GM06990 (cell line): ENCODE results near the gene MNT.
"Not testable (repeated sequence)": the region's sequence is repeated elsewhere in the genome, so short reads cannot be mapped to it uniquely, and the experiment has no call there.

Source experiments
- DNase-seq: peaks from one replicate; pipeline ENCODE4 v3.0.0-alpha.2; 2011; ENCODE audit not compliant: insufficient read length; ENCODE audit errors: extremely low read depth
- H3K27me3 ChIP-seq: replicated peaks from 2 replicates; pipeline ENCODE4 v1.6.0; 2011; ENCODE audit warnings: low read length; ENCODE audit not compliant: control insufficient read depth, insufficient read depth
- H3K36me3 ChIP-seq: 2 replicates; pipeline ENCODE4 v1.5.1; 2011; ENCODE audit warnings: low read length; ENCODE audit not compliant: control insufficient read depth, insufficient read depth
- H3K4me3 ChIP-seq: replicated peaks from 2 replicates; pipeline ENCODE4 v1.5.1; 2011; ENCODE audit warnings: low read depth, mild to moderate bottlenecking, control low read depth, low read length
- TF ChIP-seq, protein P1 (sequence below): IDR thresholded peaks from 2 replicates; pipeline ENCODE4 v1.5.1; 2011; ENCODE audit warnings: low read length, control low read depth, mild to moderate bottlenecking, inconsistent platforms; ENCODE audit not compliant: insufficient read depth, poor library complexity, severe bottlenecking

MNT gene

DNA sequence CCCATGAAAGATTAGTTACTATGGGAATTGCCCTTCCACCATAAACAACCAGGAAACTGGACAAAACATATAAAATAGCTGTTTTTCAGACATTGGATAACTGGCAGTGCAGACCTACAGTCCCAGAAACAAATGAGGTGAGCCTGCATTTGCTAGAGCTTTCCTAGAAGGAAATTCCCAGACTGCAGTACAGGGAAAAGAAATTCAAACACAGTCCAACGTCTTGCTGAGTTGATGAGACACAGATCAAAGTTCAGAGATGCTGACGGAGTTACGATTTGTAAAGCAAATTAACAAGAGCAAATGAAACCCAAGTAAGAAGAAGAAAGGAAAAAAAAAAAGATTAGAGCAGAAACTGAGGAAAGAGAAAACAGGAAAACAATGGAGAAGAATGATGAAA lies 41.3 kb upstream of the MNT start:
- Histone ChIP-seq H3K36me3 (peaks cover 7% of the 10 kb centered on the region), H3K27me3 (no peaks in the 10 kb centered on the region)
- TF ChIP-seq, protein P1, sequence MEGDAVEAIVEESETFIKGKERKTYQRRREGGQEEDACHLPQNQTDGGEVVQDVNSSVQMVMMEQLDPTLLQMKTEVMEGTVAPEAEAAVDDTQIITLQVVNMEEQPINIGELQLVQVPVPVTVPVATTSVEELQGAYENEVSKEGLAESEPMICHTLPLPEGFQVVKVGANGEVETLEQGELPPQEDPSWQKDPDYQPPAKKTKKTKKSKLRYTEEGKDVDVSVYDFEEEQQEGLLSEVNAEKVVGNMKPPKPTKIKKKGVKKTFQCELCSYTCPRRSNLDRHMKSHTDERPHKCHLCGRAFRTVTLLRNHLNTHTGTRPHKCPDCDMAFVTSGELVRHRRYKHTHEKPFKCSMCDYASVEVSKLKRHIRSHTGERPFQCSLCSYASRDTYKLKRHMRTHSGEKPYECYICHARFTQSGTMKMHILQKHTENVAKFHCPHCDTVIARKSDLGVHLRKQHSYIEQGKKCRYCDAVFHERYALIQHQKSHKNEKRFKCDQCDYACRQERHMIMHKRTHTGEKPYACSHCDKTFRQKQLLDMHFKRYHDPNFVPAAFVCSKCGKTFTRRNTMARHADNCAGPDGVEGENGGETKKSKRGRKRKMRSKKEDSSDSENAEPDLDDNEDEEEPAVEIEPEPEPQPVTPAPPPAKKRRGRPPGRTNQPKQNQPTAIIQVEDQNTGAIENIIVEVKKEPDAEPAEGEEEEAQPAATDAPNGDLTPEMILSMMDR, result no peak

DNA sequence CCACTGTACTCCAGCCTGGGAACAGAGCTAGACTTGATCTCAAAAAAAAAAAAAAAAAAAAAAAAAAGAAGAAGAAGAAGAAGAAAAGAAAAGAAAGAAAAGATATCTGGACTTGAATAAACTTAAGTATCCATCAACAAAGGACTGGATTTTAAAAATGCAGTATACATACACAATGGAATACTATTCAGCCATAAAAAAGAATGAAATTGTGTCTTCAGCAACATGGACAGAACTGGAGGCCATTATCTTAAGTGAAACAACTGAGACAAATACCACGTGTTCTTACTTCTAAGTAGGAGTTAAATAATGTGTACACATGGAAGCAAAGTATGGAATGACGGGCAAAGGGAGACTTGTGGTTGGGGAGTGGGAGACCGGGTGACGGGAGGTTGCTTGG lies 40.1 kb upstream of the MNT start:
- TF ChIP-seq, protein P1, result no peak
- Histone ChIP-seq H3K36me3 (peaks cover 10% of the 10 kb centered on the region), H3K4me3 (no peak overlapping the region), H3K27me3 (no peaks in the 10 kb centered on the region)
- DNase-seq, result no peak

More for the DNA sequence above, 41.3 kb upstream of the MNT start:
- no peak overlapping the region for H3K4me3 ChIP-seq
- DNase-seq, result no peak

DNA sequence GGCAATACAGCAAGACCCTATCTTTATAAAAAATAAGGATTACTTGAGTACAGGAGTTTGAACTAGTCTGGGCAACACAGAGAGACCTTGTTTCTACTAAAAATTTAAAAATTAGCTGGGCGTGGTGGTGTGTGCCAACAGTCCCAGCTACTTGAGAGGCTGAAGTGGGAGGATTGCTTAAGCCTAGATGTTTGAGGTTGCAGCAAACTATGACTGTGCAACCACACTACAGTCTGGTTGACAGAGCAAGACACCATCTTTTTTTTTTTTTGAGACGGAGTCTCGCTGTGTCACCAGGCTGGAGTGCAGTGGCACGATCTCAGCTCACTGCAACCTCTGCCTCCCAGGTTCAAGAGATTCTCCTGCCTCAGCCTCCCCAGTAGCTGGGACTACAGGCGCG lies 39.1 kb upstream of the MNT start:
- DNase-seq, H3K27me3 ChIP-seq, H3K36me3 ChIP-seq, H3K4me3 ChIP-seq: not testable (repeated sequence)

DNA sequence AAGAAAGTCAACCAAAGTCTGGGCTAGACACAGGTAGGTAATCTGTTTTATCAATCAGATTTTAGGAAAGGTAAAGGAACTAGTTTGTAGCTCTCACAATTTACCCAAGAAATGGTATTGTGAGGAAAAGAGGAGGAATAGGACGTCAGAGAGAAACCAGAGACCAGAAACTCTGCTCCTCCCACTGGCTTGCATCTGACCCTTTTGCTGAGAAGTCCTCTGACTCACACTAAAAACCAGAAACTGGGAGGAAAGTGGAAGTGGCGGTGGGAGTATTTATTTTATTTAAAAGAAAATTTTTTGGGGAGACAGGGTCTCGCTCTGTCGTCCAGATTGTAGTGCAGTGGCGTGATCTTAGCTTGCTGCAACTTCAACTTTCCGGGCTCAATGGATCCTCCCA lies 38.0 kb upstream of the MNT start:
- H3K36me3 ChIP-seq, result peaks cover 10% of the 10 kb centered on the region
- DNase-seq, result no peak
- TF ChIP-seq, protein P1, result no peak

DNA sequence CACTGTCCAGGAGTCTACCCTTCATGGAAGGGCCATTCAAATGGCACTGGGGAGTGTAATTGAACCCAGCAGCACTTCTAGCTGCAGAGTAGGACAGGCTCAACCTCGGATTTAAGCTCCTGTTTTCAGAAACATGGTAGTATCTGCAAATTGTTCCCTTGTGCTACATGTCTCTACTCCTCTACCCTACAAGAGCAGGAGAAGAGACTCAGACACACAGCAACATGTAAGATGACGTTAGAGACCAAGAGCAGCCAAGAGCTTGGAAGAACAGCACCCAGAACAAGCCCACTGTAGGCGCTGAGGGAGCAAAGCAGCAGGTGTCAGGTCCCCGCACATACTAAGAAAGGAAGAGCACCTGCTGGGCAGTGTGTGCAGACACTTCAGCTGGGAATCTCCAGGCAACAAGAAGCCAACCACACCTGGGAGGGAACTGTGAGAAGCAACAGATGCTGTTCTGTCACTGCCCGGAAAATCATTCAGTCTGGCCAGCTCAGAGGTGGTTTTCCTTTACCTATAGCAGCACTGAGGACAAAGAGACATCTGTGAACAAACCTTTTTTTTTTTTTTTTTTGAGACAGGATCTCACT lies 35.6 kb upstream of the MNT start:
- H3K36me3 ChIP-seq, result peaks cover 15% of the 10 kb centered on the region
- H3K27me3 ChIP-seq, result no peaks in the 10 kb centered on the region
- DNase-seq, result no peak
- no peak overlapping the region for H3K4me3 ChIP-seq
- TF ChIP-seq, protein P1, result no peak

More for the DNA sequence above, 38.0 kb upstream of the MNT start:
- H3K27me3 ChIP-seq, result no peaks in the 10 kb centered on the region
- H3K4me3 ChIP-seq, result no peak overlapping the region

DNA sequence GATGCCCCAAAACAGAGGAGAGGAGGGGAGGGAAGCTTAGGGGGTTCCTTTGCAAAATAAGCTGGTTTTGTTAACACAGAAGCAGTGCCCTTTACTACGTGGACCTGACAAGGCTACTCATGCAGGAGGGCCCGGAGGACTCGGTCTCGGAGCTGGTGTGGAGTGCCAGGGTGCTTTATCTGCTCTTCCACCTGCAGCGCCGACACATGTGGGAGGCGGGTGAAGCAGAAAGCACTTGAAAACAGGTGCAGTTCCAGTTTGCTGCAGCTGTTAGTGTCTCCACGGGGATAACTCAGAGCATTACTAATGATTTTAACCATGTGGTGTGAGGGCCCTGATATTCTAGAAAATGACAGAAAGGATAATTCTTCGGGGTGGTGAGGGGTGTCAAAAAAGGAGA lies 35.0 kb upstream of the MNT start:
- Histone ChIP-seq H3K4me3 (no peak overlapping the region), H3K27me3 (no peaks in the 10 kb centered on the region), H3K36me3 (peaks cover 13% of the 10 kb centered on the region)
- no peak for DNase-seq
- TF ChIP-seq, protein P1, result no peak
